ENCODE data around the gene SLTM. TPM values are rescaled to one million over a fixed set of nuclear protein-coding genes. Genes with fewer than 3 reads are reported as not detected.
"Not testable (repeated sequence)": the region's sequence is repeated elsewhere in the genome, so short reads cannot be mapped to it uniquely, and the experiment has no call there.

Gene SLTM
- total and polyA plus RNA-seq, 8 donors: 57.4 to 154 (median 130) TPM

DNA sequence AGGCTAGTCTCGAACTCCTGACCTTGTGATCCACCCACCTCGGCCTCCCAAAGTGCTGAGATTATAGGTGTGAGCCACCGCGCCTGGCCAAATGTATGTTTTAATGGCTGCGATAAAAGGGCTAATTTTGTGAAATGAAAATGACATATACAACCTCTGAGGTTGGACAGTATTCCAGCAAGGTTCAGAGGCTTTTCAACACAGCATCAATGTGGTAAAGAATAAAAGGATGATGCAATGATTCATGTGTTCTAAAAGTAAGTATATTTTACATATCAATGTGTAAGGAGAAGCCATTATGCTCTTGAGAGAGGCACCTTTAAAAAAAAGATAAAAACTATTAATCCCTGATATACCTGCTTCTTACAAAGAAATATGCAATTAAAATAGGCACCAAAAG, 6.7 kb downstream of the SLTM start:
- TF ChIP-seq, protein P1, sequence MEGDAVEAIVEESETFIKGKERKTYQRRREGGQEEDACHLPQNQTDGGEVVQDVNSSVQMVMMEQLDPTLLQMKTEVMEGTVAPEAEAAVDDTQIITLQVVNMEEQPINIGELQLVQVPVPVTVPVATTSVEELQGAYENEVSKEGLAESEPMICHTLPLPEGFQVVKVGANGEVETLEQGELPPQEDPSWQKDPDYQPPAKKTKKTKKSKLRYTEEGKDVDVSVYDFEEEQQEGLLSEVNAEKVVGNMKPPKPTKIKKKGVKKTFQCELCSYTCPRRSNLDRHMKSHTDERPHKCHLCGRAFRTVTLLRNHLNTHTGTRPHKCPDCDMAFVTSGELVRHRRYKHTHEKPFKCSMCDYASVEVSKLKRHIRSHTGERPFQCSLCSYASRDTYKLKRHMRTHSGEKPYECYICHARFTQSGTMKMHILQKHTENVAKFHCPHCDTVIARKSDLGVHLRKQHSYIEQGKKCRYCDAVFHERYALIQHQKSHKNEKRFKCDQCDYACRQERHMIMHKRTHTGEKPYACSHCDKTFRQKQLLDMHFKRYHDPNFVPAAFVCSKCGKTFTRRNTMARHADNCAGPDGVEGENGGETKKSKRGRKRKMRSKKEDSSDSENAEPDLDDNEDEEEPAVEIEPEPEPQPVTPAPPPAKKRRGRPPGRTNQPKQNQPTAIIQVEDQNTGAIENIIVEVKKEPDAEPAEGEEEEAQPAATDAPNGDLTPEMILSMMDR (IDR thresholded peaks at IDR 0.05): no peak
- intact Hi-C loops (cut with DNase I): no loop called here
- DNase-seq (no peak), ATAC-seq (no peak)
- Histone ChIP-seq H3K9me3 (no peaks in the 10 kb centered on the region), H3K27ac (no peak overlapping the region), H3K4me3 (no peak overlapping the region), H3K27me3 (no peaks in the 10 kb centered on the region), H3K4me1 (peaks cover 20 to 49% of the 10 kb centered on the region in 2 donors), H3K36me3 (peaks cover 0 to 38% of the 10 kb centered on the region in 2 donors)

DNA sequence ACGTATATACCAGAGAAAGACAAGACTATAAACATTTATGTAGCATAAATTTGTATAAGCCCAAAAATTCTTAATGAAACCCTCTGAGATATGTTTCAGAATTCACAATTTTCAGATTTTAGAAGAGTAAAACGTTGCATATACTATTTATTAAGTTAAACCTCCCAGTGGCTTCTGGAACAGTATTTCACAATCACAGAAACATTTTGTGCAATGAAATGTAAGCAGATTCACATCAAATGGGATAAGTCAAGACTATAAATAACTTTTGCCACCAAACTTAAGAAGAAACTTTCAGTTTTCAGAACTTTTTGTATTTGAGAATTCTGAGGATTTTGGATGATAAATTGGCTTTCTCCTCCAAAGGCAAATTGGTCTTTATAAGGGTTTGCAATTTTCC, 9.2 kb downstream of the SLTM start:
- H3K9me3 ChIP-seq: no peaks in the 10 kb centered on the region
- H3K27me3 ChIP-seq: no peaks in the 10 kb centered on the region
- intact Hi-C loops (cut with DNase I): no loop called here
- DNase-seq (no peak), ATAC-seq (peak; percentile 50)
- H3K4me3 ChIP-seq: no peak overlapping the region
- TF ChIP-seq, protein P1 (IDR thresholded peaks at IDR 0.05): no peak
- peaks cover 0 to 44% of the 10 kb centered on the region in 2 donors for H3K36me3 ChIP-seq
- H3K4me1 ChIP-seq: peaks cover 11 to 30% of the 10 kb centered on the region in 2 donors
- peak overlapping the region; percentile 24 to 65 for H3K27ac ChIP-seq

DNA sequence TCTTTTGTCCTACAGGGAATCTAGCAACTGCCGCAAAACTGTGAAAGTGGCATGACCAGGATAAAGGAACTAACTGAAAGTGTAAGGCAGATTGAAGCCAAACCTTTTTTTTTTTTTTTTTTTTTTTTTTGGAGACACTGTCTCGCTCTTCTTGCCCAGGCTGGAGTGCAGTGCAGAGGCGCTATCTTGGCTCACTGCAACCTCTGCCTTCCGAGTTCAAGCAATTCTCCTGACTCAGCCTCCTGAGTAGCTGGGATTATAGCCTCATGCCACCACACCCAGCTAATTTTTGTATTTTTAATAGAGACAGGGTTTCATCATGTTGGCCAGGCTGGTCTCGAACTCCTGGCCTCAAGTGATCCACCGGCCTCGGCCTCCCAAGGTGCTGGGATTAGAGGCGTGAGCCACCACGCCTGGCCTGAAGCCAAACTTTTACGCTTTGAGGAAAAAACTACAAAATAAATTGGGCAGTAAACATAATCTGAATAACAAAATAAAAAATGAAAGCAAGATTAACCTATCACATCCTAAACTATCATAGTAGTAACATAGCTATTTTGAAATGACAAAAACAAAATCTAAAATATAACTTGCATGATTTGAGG, 9.7 kb downstream of the SLTM start:
- no peaks in the 10 kb centered on the region for H3K9me3 ChIP-seq
- no peaks in the 10 kb centered on the region for H3K27me3 ChIP-seq
- peak overlapping the region; percentile 24 to 65 for H3K27ac ChIP-seq
- TF ChIP-seq, protein P1 (IDR thresholded peaks at IDR 0.05): no peak
- peak in 1 of 4 donors; percentile 27 for DNase-seq
- peaks cover 0 to 38% of the 10 kb centered on the region in 2 donors for H3K36me3 ChIP-seq
- H3K4me1 ChIP-seq: peaks cover 11 to 30% of the 10 kb centered on the region in 2 donors
- intact Hi-C loops (cut with DNase I): no loop called here
- no peak overlapping the region for H3K4me3 ChIP-seq
- ATAC-seq: peak; percentile 18

DNA sequence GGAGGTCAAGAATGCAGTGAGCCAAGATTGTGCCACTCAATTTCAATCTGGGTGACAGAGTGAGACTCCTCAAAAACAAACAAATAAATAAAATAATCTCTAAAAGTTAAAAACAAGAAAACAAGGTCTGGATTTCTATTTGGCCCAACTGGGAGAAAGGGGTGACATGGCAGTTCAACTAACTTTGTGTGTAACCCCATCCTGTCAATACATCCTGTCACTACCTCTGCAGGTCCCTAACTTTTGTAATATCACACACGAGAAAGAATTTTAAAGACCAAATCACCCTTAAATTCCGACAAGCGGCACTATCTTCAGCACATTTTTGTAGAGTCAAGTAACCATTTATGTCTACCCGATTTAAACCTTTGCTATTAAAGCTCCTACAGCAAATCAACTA, 10.2 kb downstream of the SLTM start:
- peaks cover 0 to 33% of the 10 kb centered on the region in 2 donors for H3K36me3 ChIP-seq
- TF ChIP-seq, protein P1 (IDR thresholded peaks at IDR 0.05): no peak
- H3K9me3 ChIP-seq: no peaks in the 10 kb centered on the region
- H3K4me3 ChIP-seq: no peak overlapping the region
- ATAC-seq (no peak), DNase-seq (no peak)
- intact Hi-C loops (cut with DNase I): no loop called here
- H3K27ac ChIP-seq: peak overlapping the region in 1 of 2 donors; percentile 24
- H3K27me3 ChIP-seq: no peaks in the 10 kb centered on the region
- peaks cover 11 to 36% of the 10 kb centered on the region in 2 donors for H3K4me1 ChIP-seq

DNA sequence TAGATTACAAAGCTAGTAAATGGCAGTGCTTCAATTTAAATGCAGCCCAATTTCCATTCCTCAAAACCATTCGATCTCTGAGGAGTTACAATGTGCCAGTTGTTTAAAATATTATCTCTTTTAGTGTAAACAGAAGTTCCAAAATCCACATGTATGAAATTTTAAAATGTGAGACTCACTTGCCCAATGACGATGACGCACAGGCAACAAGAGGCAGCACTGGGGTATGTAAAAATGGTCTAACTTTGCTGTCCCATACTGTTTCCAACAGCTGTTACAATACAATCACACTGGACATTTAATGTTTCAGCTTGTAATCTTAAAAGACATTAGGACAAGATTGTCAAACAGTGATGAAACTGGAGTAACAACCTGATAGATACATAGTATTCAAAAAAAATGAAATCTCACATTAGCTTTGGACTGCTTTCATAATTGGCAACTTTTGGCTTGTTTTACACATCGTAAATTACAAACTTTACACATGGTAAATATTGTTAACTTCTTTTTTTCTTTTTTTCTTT, 12.2 kb downstream of the SLTM start:
- H3K4me3 ChIP-seq: no peak overlapping the region
- no peaks in the 10 kb centered on the region for H3K27me3 ChIP-seq
- ATAC-seq: no peak
- no peak overlapping the region for H3K27ac ChIP-seq
- TF ChIP-seq, protein P1 (IDR thresholded peaks at IDR 0.05): no peak
- no peaks in the 10 kb centered on the region for H3K9me3 ChIP-seq
- intact Hi-C loops (cut with DNase I): no loop called here
- H3K4me1 ChIP-seq: peaks cover 15 to 43% of the 10 kb centered on the region in 2 donors
- peaks cover 0 to 23% of the 10 kb centered on the region in 2 donors for H3K36me3 ChIP-seq
- peak in 2 of 4 donors; percentile 16 to 33 for DNase-seq

DNA sequence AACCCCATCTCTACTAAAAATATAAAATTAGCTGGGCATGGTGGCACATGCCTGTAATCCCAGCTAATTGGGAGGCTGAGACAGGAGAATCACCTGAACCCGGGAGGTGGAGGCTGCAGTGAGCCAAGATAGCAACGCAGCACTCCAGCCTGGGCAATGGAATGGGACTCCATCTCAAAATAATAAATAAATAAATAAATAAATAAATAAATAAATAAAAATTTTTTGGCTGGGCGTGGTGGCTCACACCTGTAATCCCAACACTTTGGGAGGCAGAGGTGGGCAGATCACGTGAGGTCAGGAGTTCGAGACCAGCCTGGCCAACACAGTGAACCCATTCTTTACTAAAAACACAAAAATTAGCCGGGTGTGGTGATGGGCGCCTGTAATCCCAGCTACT, 13.0 kb downstream of the SLTM start:
- DNase-seq; ATAC-seq; H3K27ac ChIP-seq; H3K27me3 ChIP-seq; intact Hi-C loops (cut with DNase I); H3K4me3 ChIP-seq; H3K9me3 ChIP-seq: not testable (repeated sequence)
- H3K4me1 ChIP-seq: peaks cover 15 to 42% of the 10 kb centered on the region in 2 donors
- H3K36me3 ChIP-seq: peaks cover 0 to 27% of the 10 kb centered on the region in 2 donors

All from left lung (tissue), 10 donors.